LNCaP clone FGC (cell line): ENCODE data around the gene ITGA4.
A peak's percentile ranks its signal among the peaks of the same experiment; 100 is the strongest.

Experiments
- DNase-seq: peaks from one replicate; pipeline ENCODE4 v3.0.0-alpha.2; 2011; ENCODE audit warnings: low read depth
- H3K4me3 ChIP-seq: 2 replicates; pipeline ENCODE4 v1.5.1; 2011; ENCODE audit warnings: mild to moderate bottlenecking, low read depth, low read length, control low read depth
- CTCF ChIP-seq: IDR thresholded peaks from 2 replicates; pipeline ENCODE4 v1.5.1; 2012; ENCODE audit warnings: mild to moderate bottlenecking; ENCODE audit not compliant: control insufficient read depth, insufficient read depth; ENCODE audit errors: extremely low read depth

ITGA4 gene

DNA sequence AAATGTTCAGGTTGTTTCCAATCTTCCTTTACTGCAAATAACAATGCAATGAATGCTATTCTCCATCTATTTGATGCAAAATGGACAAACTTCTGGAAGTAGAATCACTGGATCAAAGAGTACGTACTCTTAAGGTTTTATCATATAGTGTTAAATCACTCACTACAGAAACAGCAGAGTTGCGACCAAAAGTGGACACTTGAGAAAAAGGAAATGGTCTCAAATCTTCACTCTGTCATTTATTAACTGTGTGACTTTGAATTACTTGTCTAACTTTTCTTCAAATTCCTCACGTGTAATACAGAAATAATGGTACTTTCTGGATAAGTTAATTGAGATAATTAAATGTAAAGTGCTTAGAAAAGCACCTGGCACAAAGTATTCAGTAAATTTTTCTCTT is 121.6 kb downstream of the ITGA4 start:
- no peak for TF ChIP-seq CTCF

GRCh38 chr2:181581534-181581933 is 124.3 kb downstream of the ITGA4 start:
- no peak for DNase-seq
- H3K4me3 ChIP-seq = no peak overlapping the region
- TF ChIP-seq CTCF = peak; percentile 30; the same call in 1 of the 2 replicates

More for the DNA sequence above, 121.6 kb downstream of the ITGA4 start:
- DNase-seq = no peak
- no peak overlapping the region for H3K4me3 ChIP-seq

- no peak for DNase-seq
- no peak overlapping the region for H3K4me3 ChIP-seq
Measured at GRCh38 chr2:181585732-181586131, 128.5 kb downstream of the ITGA4 start.

More at GRCh38 chr2:181585732-181586131, 128.5 kb downstream of the ITGA4 start:
- no peak for TF ChIP-seq CTCF
